Small intestine (tissue), 7 donors: Measurements from ENCODE around the gene CYFIP1. TPM values are rescaled to one million over a fixed set of nuclear protein-coding genes. Genes with fewer than 3 reads are reported as not detected.

Source experiments
- DNase-seq, 2 donors: peaks; one replicate each; pipeline versions ENCODE4 v3.0.0 to v3.0.0-alpha.2; 2013
- FAIRE-seq: peaks from 2 replicates; lab custom pipeline; 2012; peaks lifted over from hg19 to GRCh38; lab: Jason Lieb, UNC
- H3K27ac ChIP-seq, 3 donors: one replicate each; pipeline ENCODE4 v1.5.1; 2013; ENCODE audit warnings: low read length in 2 of 3, mild to moderate bottlenecking in 2 of 3, control low read depth in 1 of 3, inconsistent platforms in 1 of 3, low read depth in 1 of 3, moderate library complexity in 1 of 3
- H3K27me3 ChIP-seq, 3 donors: one replicate each; pipeline ENCODE4 v1.6.1; 2013; ENCODE audit warnings: low read length in 3 of 3, inconsistent platforms in 1 of 3; ENCODE audit not compliant: control insufficient read depth in 3 of 3, insufficient read depth in 3 of 3
- H3K36me3 ChIP-seq, 3 donors: one replicate each; pipeline ENCODE4 v1.6.1; 2013; ENCODE audit warnings: low read length in 3 of 3, inconsistent platforms in 1 of 3, low read depth in 1 of 3, mild to moderate bottlenecking in 1 of 3, moderate library complexity in 1 of 3; ENCODE audit not compliant: control insufficient read depth in 3 of 3, insufficient read depth in 2 of 3
- H3K4me1 ChIP-seq, 3 donors: one replicate each; pipeline ENCODE4 v1.6.1; 2013; ENCODE audit warnings: low read length in 2 of 3, inconsistent platforms in 1 of 3, low read depth in 1 of 3, mild to moderate bottlenecking in 1 of 3, moderate library complexity in 1 of 3; ENCODE audit not compliant: control insufficient read depth in 3 of 3, insufficient read depth in 2 of 3
- H3K4me3 ChIP-seq, 3 donors: one replicate each; pipeline ENCODE4 v1.5.1; 2013; ENCODE audit warnings: low read length in 3 of 3, control low read depth in 1 of 3, inconsistent platforms in 1 of 3, low read depth in 1 of 3, mild to moderate bottlenecking in 1 of 3, moderate library complexity in 1 of 3
- H3K9me3 ChIP-seq, 2 donors: one replicate each; pipeline ENCODE4 v1.6.1; 2013; ENCODE audit warnings: low read depth in 1 of 2, low read length in 1 of 2; ENCODE audit not compliant: control insufficient read depth in 2 of 2, insufficient read depth in 1 of 2
- WGBS, 3 donors: extraction: QIAGEN DNeasy Blood & Tissue Kit; methylation state at CpG; one replicate each; pipeline ENCODE4 v1.1.7; 2013; 5-methylcytosine and 5-hydroxymethylcytosine counted together
- polyA plus RNA-seq, 4 donors: library from polyadenylated mRNA; stranded (reverse) in 3 of 4; unstranded in 1 of 4; fragments of 200-250 nt in 3 of 4; fragments of 120-200 nt in 1 of 4; gene quantifications; one replicate each; pipeline versions ENCODE4 v1.2.1 to v1.2.3, GENCODE V29; 2013
- donor health status: healthy with polysubstance abuse.
- donor health status: control.
- donor health status: control.
- donor health status: Bipolar disorder and iron deficiency.
- donor health status: healthy.

The CYFIP1 gene
- polyA plus RNA-seq, 4 donors, result 35.9 to 93.9 (median 51.8) TPM

- 92 to 95% (median 95%) methylated on average over 13 of the region's 13 CpGs for WGBS, 3 donors
- no peak for FAIRE-seq
- no peak for DNase-seq
Observed at GRCh38 chr15:22913646-22914380, 66.4 kb downstream of the CYFIP1 start.

GRCh38 chr15:22912256-22912655, 67.9 kb downstream of the CYFIP1 start:
- Histone ChIP-seq H3K4me1 (no peaks in the 10 kb centered on the region), H3K36me3 (peaks cover 9 to 73% (median 25%) of the 10 kb centered on the region in 3 donors), H3K27me3 (no peaks in the 10 kb centered on the region), H3K27ac (no peak overlapping the region), H3K9me3 (no peaks in the 10 kb centered on the region), H3K4me3 (no peak overlapping the region)
- DNase-seq (no peak), FAIRE-seq (no peak)
- WGBS, 3 donors, result 94 to 96% (median 96%) methylated on average over 12 of the region's 12 CpGs

More at GRCh38 chr15:22913646-22914380, 66.4 kb downstream of the CYFIP1 start:
- H3K4me1 ChIP-seq, result no peaks in the 10 kb centered on the region
- peaks cover 9 to 76% (median 29%) of the 10 kb centered on the region in 3 donors for H3K36me3 ChIP-seq
- H3K27me3 ChIP-seq, result no peaks in the 10 kb centered on the region
- no peak overlapping the region for H3K4me3 ChIP-seq
- H3K27ac ChIP-seq, result no peak overlapping the region
- no peaks in the 10 kb centered on the region for H3K9me3 ChIP-seq

GRCh38 chr15:22911306-22911705, 68.9 kb downstream of the CYFIP1 start:
- DNase-seq (no peak), FAIRE-seq (no peak)
- no peaks in the 10 kb centered on the region for H3K9me3 ChIP-seq
- WGBS, 3 donors, result 89 to 93% (median 91%) methylated on average over 8 of the region's 8 CpGs
- no peaks in the 10 kb centered on the region for H3K27me3 ChIP-seq
- H3K36me3 ChIP-seq, result peaks cover 9 to 72% (median 24%) of the 10 kb centered on the region in 3 donors
- H3K4me1 ChIP-seq, result no peaks in the 10 kb centered on the region
- H3K27ac ChIP-seq, result no peak overlapping the region
- no peak overlapping the region for H3K4me3 ChIP-seq

- Histone ChIP-seq H3K4me1 (no peaks in the 10 kb centered on the region), H3K9me3 (no peaks in the 10 kb centered on the region), H3K27ac (no peak overlapping the region), H3K4me3 (no peak overlapping the region), H3K36me3 (peaks cover 10 to 67% (median 17%) of the 10 kb centered on the region in 3 donors), H3K27me3 (no peaks in the 10 kb centered on the region)
- WGBS, 3 donors, result 92% methylated on average over 9 of the region's 9 CpGs
- FAIRE-seq (no peak), DNase-seq (no peak)
Observed at GRCh38 chr15:22908830-22909229, 71.3 kb downstream of the CYFIP1 start.

GRCh38 chr15:22907161-22907950, 72.8 kb downstream of the CYFIP1 start:
- H3K27me3 ChIP-seq, result no peaks in the 10 kb centered on the region
- H3K36me3 ChIP-seq, result peaks cover 13 to 71% (median 14%) of the 10 kb centered on the region in 3 donors
- H3K4me1 ChIP-seq, result no peaks in the 10 kb centered on the region
- H3K27ac ChIP-seq, result no peak overlapping the region
- H3K4me3 ChIP-seq, result no peak overlapping the region
- H3K9me3 ChIP-seq, result no peaks in the 10 kb centered on the region
- WGBS, 3 donors, result 88 to 94% (median 92%) methylated on average over 16 of the region's 16 CpGs
- FAIRE-seq (no peak), DNase-seq (no peak)

- DNase-seq (no peak), FAIRE-seq (no peak)
- no peaks in the 10 kb centered on the region for H3K27me3 ChIP-seq
- H3K36me3 ChIP-seq, result peaks cover 10 to 67% (median 12%) of the 10 kb centered on the region in 3 donors
- no peak overlapping the region for H3K27ac ChIP-seq
- 75 to 91% (median 84%) methylated on average over 11 of the region's 11 CpGs for WGBS, 3 donors
- no peaks in the 10 kb centered on the region for H3K9me3 ChIP-seq
- H3K4me3 ChIP-seq, result no peak overlapping the region
- H3K4me1 ChIP-seq, result no peaks in the 10 kb centered on the region
Observed at GRCh38 chr15:22904736-22905135, 75.4 kb downstream of the CYFIP1 start.

- H3K4me1 ChIP-seq, result no peaks in the 10 kb centered on the region
- H3K27ac ChIP-seq, result no peak overlapping the region
- DNase-seq (peak in 1 of 2 donors; percentile 70), FAIRE-seq (no peak)
- no peaks in the 10 kb centered on the region for H3K27me3 ChIP-seq
- no peak overlapping the region for H3K4me3 ChIP-seq
- H3K36me3 ChIP-seq, result peaks cover 9 to 67% (median 10%) of the 10 kb centered on the region in 3 donors
- 22 to 71% (median 40%) methylated on average over 18 to 19 of the region's 19 CpGs for WGBS, 3 donors
- H3K9me3 ChIP-seq, result no peaks in the 10 kb centered on the region
Observed at GRCh38 chr15:22903961-22904534, 76.1 kb downstream of the CYFIP1 start.

- WGBS, 3 donors, result 92 to 95% (median 95%) methylated on average over 18 of the region's 18 CpGs
- Histone ChIP-seq H3K27ac (no peak overlapping the region), H3K36me3 (peaks cover 7 to 67% (median 9%) of the 10 kb centered on the region in 3 donors), H3K4me1 (no peaks in the 10 kb centered on the region), H3K9me3 (no peaks in the 10 kb centered on the region), H3K4me3 (no peak overlapping the region), H3K27me3 (no peaks in the 10 kb centered on the region)
- FAIRE-seq (no peak), DNase-seq (no peak)
Observed at GRCh38 chr15:22903427-22903826, 76.7 kb downstream of the CYFIP1 start.
